Right lobe of liver (tissue), 6 donors: ENCODE data around the gene CNBP. TPM values are rescaled to one million over a fixed set of nuclear protein-coding genes. Genes with fewer than 3 reads are reported as not detected.
A peak's percentile ranks its signal among the peaks of the same experiment; 100 is the strongest.

Source experiments
- ATAC-seq, 4 donors: fragments of 200-7000 bp; cut with Tn5 transposase; one replicate each; pipeline ENCODE4 v1.9.1; 2020; ENCODE audit warnings: mild to moderate bottlenecking in 4 of 4, moderate library complexity in 4 of 4
- DNase-seq, 3 donors: peaks; one replicate each; pipeline ENCODE4 v3.0.0-alpha.2; 2020
- H3K27ac ChIP-seq, 3 donors: fragments of 200-600 bp; one replicate each; pipeline ENCODE4 v1.8.0; 2022
- H3K27me3 ChIP-seq, 2 donors: fragments of 200-600 bp; one replicate each; pipeline ENCODE4 v1.8.0; 2022
- H3K36me3 ChIP-seq, 4 donors: fragments of 200-600 bp; sonication (generic) in 1 of 4; one replicate each; pipeline versions ENCODE4 v1.5.1 to v1.8.0; 2017 to 2022; ENCODE audit warnings: control low read depth in 1 of 4
- H3K4me1 ChIP-seq, 4 donors: fragments of 200-600 bp; sonication (generic) in 1 of 4; one replicate each; pipeline versions ENCODE4 v1.5.1 to v1.8.0; 2017 to 2022; ENCODE audit warnings: control low read depth in 1 of 4
- H3K4me3 ChIP-seq, 3 donors: fragments of 200-600 bp; one replicate each; pipeline ENCODE4 v1.8.0; 2022
- H3K9me3 ChIP-seq, 4 donors: fragments of 200-600 bp; sonication (generic) in 1 of 4; one replicate each; pipeline versions ENCODE4 v1.5.1 to v1.8.0; 2017 to 2022; ENCODE audit warnings: control low read depth in 1 of 4
- CTCF ChIP-seq, 4 donors: fragments of 200-600 bp in 3 of 4; fragments of 450-650 bp in 1 of 4; IDR thresholded peaks; one replicate each; pipeline versions ENCODE4 v1.5.1 to v1.8.0; 2016 to 2022; ENCODE audit warnings: antibody characterized with exemption in 4 of 4, mild to moderate bottlenecking in 2 of 4
- POLR2A ChIP-seq: fragments of 450-650 bp; IDR thresholded peaks from one replicate; pipeline ENCODE4 v1.6.1; 2017; ENCODE audit warnings: antibody characterized with exemption, mild to moderate bottlenecking
- WGBS: methylation state at CpG from one replicate; pipeline ENCODE4 v1.1.6; 2018; ENCODE audit warnings: low coverage, low lambda C conversion rate; ENCODE audit not compliant: insufficient coverage; ENCODE audit errors: missing lambda C conversion rate; 5-methylcytosine and 5-hydroxymethylcytosine counted together
- intact Hi-C, 2 donors: fragments of 100-400 bp; cut with DNase I; formaldehyde crosslinking; loops; one replicate each; pipeline versions ENCODE4 v1.11.2 to v1.14.1; 2022
- total RNA-seq, 6 experiments: library from RNA; depleted of rRNA in 2 of 6; stranded (reverse); fragments of >200 nt in 2 of 6; fragmentation: NEBNext Ultra II Directional in 3 of 6; extraction: Animal tissue kit (Norgen Biotek cat#: 25700) in 3 of 6; gene quantifications; one replicate each; pipeline versions ENCODE4 v1.1.0 to v1.2.4, GENCODE V29; 2016 to 2023
- donor health status: DM: no; HTN: yes; CAD: no.
- donor health status: DM: no; HTN: no; CAD: no.
- donor health status: DM: no; HTN: no; CAD: no.
- donor health status: DM: no; HTN: yes; CAD: no.
- donor health status: DM: no; HTN: yes; CAD: no.

CNBP gene
- total RNA-seq, 6 experiments from 2014 or later = 164 to 222 (median 215) TPM

GRCh38 chr3:129213238-129213637 lies 29.5 kb upstream of the CNBP start:
- intact Hi-C loops = no loop called here
- Histone ChIP-seq H3K4me3 (no peak overlapping the region), H3K9me3 (no peaks in the 10 kb centered on the region), H3K27ac (no peak overlapping the region), H3K4me1 (peaks cover 0 to 19% (median 7%) of the 10 kb centered on the region in 4 donors), H3K27me3 (no peaks in the 10 kb centered on the region), H3K36me3 (no peaks in the 10 kb centered on the region)
- DNase-seq (no peak), ATAC-seq (no peak)
- TF ChIP-seq POLR2A = no peak
- TF ChIP-seq CTCF (IDR thresholded peaks at IDR 0.05) = no peak
- WGBS = 97% methylated on average over 5 of the region's 5 CpGs

DNA sequence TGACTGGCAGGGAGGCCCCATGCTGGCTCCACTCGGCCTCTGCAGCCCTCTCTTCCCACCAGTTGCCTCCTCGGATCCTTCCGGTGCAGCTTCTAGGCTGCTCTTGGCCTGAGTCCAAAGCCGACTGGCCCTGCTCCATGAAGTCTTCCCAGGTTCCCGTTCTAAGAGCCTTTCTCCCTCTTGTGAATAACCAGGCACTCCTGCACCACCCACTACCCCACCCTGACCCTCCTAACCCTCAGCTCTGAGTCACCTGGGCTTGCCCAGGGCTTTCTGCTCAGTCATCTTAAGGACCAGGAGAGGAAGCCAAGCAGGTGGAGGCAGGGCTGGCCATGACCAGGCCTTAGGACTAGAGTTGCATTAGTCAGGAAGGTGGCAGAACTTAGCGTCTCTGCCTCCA lies 28.1 kb upstream of the CNBP start:
- ATAC-seq (peak; percentile 83 to 95 (median 86)), DNase-seq (peak; percentile 76 to 83 (median 82))
- no peak for TF ChIP-seq POLR2A
- TF ChIP-seq CTCF (IDR thresholded peaks at IDR 0.05) = no peak
- Histone ChIP-seq H3K9me3 (no peaks in the 10 kb centered on the region), H3K4me3 (peak overlapping the region in 1 of 3 donors; percentile 2), H3K27me3 (no peaks in the 10 kb centered on the region), H3K36me3 (no peaks in the 10 kb centered on the region), H3K4me1 (peaks cover 0 to 30% (median 14%) of the 10 kb centered on the region in 4 donors), H3K27ac (peak overlapping the region; percentile 31 to 79 (median 69))
- intact Hi-C loops = no loop called here
- 4% methylated on average over 6 of the region's 6 CpGs for WGBS

DNA sequence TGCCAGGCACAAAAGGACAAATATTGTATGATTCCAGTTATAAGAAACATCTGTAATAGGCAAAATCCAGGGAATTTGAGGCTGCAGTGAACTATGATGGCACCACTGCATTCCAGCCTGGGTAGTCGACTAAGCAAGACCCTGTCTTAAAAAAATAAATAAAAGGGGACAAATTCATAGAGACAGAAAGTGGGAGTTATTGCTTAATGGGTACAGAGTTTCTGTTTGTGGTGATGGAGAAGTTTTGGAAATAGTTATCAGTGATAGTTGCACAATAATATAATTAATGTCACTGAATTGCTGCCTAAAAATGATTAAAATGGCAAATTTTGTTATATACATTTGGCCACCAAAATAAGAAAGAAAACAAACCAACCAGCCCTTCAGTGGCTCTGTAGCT lies 27.6 kb upstream of the CNBP start:
- H3K4me3 ChIP-seq = peak overlapping the region in 1 of 3 donors; percentile 2
- no peaks in the 10 kb centered on the region for H3K27me3 ChIP-seq
- TF ChIP-seq POLR2A (no peak), CTCF (IDR thresholded peaks at IDR 0.05) (no peak)
- H3K4me1 ChIP-seq = peaks cover 0 to 30% (median 14%) of the 10 kb centered on the region in 4 donors
- H3K9me3 ChIP-seq = no peaks in the 10 kb centered on the region
- no peaks in the 10 kb centered on the region for H3K36me3 ChIP-seq
- peak; percentile 33 to 72 (median 49) for ATAC-seq
- intact Hi-C loops = no loop called here
- DNase-seq = no peak
- peak overlapping the region; percentile 31 to 79 (median 69) for H3K27ac ChIP-seq
- WGBS = 13% methylated on average over 1 of the region's 1 CpG

GRCh38 chr3:129207479-129207878 lies 23.8 kb upstream of the CNBP start:
- WGBS = 19% methylated on average over 4 of the region's 4 CpGs
- Histone ChIP-seq H3K36me3 (no peaks in the 10 kb centered on the region), H3K27ac (peak overlapping the region in 2 of 3 donors; percentile 58 to 72), H3K27me3 (no peaks in the 10 kb centered on the region), H3K4me1 (peaks cover 0 to 43% (median 20%) of the 10 kb centered on the region in 4 donors), H3K9me3 (no peaks in the 10 kb centered on the region), H3K4me3 (no peak overlapping the region)
- ATAC-seq = peak; percentile 15 to 43 (median 20)
- peak in 1 of 3 donors; percentile 49 for DNase-seq
- no peak for TF ChIP-seq POLR2A
- TF ChIP-seq CTCF (IDR thresholded peaks at IDR 0.05) = no peak
- intact Hi-C loops = no loop called here
